PC-9 (cell line): ENCODE data around the gene MYOM1.

ENCODE experiments used
- EZH2 ChIP-seq: fragments of 200-600 bp; sonication (generic); IDR thresholded peaks from 2 replicates; pipeline ENCODE4 v1.8.0; 2017; ENCODE audit warnings: antibody characterized with exemption, low read depth
- TF ChIP-seq, protein P1 (sequence below): fragments of 200-600 bp; sonication (generic); conservative IDR thresholded peaks from 2 replicates; pipeline ENCODE4 v1.6.1; 2017; ENCODE audit warnings: mixed run types, antibody characterized with exemption, mild to moderate bottlenecking, moderate library complexity

DNA sequence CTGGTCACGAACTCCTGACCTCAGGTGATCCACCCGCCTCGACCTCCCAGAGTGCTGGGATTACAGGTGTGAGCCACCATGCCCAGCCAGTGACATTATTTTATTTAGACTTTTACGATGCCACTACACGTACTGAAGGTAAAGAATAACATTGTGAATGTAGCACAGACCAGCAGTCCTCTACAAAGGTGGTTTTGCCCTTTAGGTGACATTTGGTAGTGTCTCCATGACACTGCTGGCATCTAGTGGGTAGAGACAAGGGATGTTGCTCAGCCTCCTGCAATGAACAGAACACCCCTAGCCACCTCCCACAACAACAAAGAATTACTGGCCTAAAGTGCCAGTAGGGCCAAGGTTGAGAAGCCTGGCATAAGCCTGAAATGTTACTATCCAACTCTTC is 69.5 kb downstream of the MYOM1 start:
- TF ChIP-seq, protein P1, sequence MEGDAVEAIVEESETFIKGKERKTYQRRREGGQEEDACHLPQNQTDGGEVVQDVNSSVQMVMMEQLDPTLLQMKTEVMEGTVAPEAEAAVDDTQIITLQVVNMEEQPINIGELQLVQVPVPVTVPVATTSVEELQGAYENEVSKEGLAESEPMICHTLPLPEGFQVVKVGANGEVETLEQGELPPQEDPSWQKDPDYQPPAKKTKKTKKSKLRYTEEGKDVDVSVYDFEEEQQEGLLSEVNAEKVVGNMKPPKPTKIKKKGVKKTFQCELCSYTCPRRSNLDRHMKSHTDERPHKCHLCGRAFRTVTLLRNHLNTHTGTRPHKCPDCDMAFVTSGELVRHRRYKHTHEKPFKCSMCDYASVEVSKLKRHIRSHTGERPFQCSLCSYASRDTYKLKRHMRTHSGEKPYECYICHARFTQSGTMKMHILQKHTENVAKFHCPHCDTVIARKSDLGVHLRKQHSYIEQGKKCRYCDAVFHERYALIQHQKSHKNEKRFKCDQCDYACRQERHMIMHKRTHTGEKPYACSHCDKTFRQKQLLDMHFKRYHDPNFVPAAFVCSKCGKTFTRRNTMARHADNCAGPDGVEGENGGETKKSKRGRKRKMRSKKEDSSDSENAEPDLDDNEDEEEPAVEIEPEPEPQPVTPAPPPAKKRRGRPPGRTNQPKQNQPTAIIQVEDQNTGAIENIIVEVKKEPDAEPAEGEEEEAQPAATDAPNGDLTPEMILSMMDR = no peak
- TF ChIP-seq EZH2 = no peak
